NT2/D1 (cell line): ENCODE data around the gene ABCB9.
A peak's percentile ranks its signal among the peaks of the same experiment; 100 is the strongest.
"Not testable (repeated sequence)": the region's sequence is repeated elsewhere in the genome, so short reads cannot be mapped to it uniquely, and the experiment has no call there.

Experiments
- DNase-seq: peaks from one replicate; pipeline ENCODE4 v3.0.0-alpha.2; 2011; ENCODE audit warnings: low read depth, low spot score
- H3K27me3 ChIP-seq: 2 replicates; pipeline ENCODE4 v1.6.0; 2011; ENCODE audit warnings: mild to moderate bottlenecking; ENCODE audit not compliant: insufficient read length, insufficient read depth
- H3K36me3 ChIP-seq: 2 replicates; pipeline ENCODE4 v1.6.1; 2011; ENCODE audit warnings: mild to moderate bottlenecking, low read length, mixed read lengths; ENCODE audit not compliant: insufficient read depth, insufficient read length
- H3K4me1 ChIP-seq: 2 replicates; pipeline ENCODE4 v1.5.1; 2011; ENCODE audit not compliant: insufficient read depth, insufficient read length
- H3K4me3 ChIP-seq: 2 replicates; pipeline ENCODE4 v1.5.1; 2011; ENCODE audit warnings: low read depth; ENCODE audit not compliant: insufficient read length
- H3K9ac ChIP-seq: 2 replicates; pipeline ENCODE4 v1.6.0; 2011; ENCODE audit warnings: low read depth; ENCODE audit not compliant: insufficient read length
- H3K9me3 ChIP-seq: 2 replicates; pipeline ENCODE4 v1.5.1; 2011; ENCODE audit warnings: mild to moderate bottlenecking, low read length; ENCODE audit not compliant: insufficient read depth
- SUZ12 ChIP-seq: IDR thresholded peaks from 2 replicates; pipeline ENCODE4 v1.6.1; 2011; ENCODE audit not compliant: insufficient read length, insufficient read depth; ENCODE audit errors: extremely low read depth
- YY1 ChIP-seq: IDR thresholded peaks from 2 replicates; pipeline ENCODE4 v1.6.1; 2011; ENCODE audit not compliant: insufficient read length, insufficient read depth
- ZNF274 ChIP-seq: IDR thresholded peaks from 2 replicates; pipeline ENCODE4 v1.6.1; 2011; ENCODE audit warnings: mild to moderate bottlenecking, low read depth, low read length

The ABCB9 gene

DNA sequence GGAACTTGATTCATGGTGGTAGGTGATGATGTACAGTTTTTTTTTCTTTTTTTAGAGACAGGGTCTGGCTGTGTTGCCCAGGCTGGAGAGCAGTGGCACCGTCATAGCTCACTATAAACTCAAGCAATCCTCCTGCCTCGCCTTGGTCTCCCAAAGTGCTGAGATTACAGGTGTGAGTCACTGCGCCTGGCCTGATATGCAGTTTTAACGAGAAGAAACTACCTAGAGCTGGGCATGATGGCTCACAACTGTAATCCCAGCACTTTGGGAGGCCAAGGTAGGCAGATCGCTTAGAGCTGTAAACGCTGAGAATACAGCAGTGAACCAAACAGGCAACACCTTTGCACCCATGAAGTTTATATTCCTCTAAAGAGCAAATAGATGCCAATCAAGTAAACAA lies 57.3 kb downstream of the ABCB9 start:
- no peaks in the 10 kb centered on the region for H3K27me3 ChIP-seq
- TF ChIP-seq ZNF274 (no peak), YY1 (no peak), SUZ12 (no peak)

DNA sequence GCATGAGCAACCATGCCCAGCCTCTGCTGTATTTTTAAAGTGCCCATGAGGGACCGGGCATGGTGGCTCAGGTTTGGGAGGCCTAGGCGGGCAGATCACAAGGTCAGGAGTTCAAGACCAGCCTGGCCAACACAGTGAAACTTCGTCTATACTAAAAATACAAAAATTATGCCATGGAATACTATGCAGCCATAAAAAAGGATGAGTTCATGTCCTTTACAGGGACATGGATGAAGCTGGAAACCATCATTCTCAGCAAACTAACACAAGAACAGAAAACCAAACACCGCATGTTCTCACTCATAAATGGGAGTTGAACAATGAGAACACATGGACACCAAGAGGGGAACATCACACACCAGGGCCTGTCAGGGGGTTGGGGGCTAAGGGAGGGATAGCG lies 61.0 kb downstream of the ABCB9 start:
- not testable (repeated sequence) for H3K4me3 ChIP-seq, H3K9ac ChIP-seq, H3K36me3 ChIP-seq, DNase-seq, H3K27me3 ChIP-seq, H3K4me1 ChIP-seq, H3K9me3 ChIP-seq

More for the DNA sequence above, 57.3 kb downstream of the ABCB9 start:
- no peak for DNase-seq
- Histone ChIP-seq H3K9ac (no peak overlapping the region), H3K36me3 (no peaks in the 10 kb centered on the region), H3K9me3 (no peaks in the 10 kb centered on the region), H3K4me1 (no peaks in the 10 kb centered on the region), H3K4me3 (no peak overlapping the region)

DNA sequence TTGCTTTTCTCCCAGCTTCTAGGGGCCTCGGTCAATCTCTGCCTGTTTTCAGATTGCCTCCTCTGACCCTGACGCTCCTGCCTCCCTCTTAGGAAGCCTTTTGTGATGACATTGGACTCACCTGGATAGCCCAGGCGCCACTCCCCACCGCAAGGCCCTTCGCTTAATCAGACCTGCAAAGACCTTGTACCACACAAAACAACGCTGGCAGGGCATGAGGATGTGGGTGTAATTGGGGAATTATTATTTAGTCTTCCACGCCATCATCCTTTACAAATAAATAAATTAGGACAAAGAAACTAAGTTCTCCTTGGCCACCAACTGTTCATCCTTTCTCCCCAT lies 62.6 kb downstream of the ABCB9 start:
- Histone ChIP-seq H3K9ac (no peak overlapping the region), H3K36me3 (no peaks in the 10 kb centered on the region), H3K27me3 (no peaks in the 10 kb centered on the region), H3K4me1 (peaks cover 6% of the 10 kb centered on the region), H3K4me3 (no peak overlapping the region), H3K9me3 (no peaks in the 10 kb centered on the region)
- TF ChIP-seq YY1 = no peak
- no peak for TF ChIP-seq ZNF274
- TF ChIP-seq SUZ12 = no peak
- DNase-seq = no peak

DNA sequence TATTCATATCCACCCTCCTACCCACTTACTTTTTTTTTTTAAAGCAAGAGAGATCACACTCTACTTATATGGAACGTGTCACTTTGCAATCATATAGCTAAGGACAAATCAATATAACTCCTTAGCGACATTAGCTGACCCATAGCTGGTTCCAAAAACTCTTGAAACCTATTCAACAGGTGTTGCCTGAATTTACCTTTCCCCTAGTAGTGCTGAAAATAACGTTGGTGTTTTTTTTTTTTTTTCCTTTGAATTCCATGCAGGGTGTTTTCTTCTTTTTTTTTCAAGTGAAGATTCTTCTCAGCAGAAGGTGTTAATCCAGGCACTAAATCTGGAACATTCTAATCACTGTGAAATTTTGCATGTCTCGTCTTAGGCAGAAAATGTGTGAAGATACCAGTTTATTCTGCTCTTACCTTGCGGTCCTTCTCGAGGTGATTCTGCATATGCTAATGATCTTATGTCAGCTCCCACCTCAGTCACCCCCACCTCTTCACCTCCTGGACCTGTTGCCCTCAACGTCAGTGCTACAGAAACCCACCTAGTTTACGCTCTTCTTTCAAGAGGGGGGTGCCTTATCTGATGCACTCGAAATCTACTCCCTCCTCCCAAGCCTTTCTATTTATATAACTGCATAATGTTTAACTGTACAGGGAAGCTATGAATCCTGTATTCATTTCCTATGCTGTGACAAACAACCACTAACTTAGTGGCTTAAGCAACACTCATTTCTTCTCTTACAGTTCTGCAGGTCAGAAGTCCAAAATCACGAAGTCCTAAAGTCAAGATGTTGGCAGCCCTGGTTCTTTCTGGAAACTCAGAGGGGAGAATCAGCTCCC lies 63.2 kb downstream of the ABCB9 start:
- H3K4me3 ChIP-seq = no peak overlapping the region
- DNase-seq = no peak
- TF ChIP-seq SUZ12 (no peak), YY1 (no peak), ZNF274 (no peak)
- H3K36me3 ChIP-seq = no peaks in the 10 kb centered on the region
- H3K27me3 ChIP-seq = no peaks in the 10 kb centered on the region
- peaks cover 6% of the 10 kb centered on the region for H3K4me1 ChIP-seq
- H3K9ac ChIP-seq = no peak overlapping the region
- H3K9me3 ChIP-seq = no peaks in the 10 kb centered on the region

DNA sequence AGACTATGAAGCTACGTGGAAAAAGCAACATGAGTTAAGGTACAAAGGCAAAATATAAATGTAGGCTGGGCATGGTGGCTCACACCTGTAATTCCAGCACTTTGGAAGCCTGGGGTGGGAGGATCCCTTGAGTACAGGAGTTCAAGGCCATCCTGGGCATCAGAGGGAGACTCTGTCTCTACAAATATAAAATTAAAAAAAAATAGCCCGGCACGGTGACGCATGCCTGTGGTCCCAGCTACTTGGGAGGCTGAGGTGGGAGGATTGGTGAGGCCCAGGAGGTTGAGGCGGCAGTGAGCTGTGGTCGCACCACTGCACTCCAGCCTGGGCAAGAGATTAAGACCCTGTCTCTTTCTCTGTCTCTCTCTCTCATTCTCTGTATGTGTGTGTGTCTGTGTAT lies 66.4 kb downstream of the ABCB9 start:
- Histone ChIP-seq H3K36me3 (no peaks in the 10 kb centered on the region), H3K4me1 (peaks cover 6% of the 10 kb centered on the region), H3K27me3 (no peaks in the 10 kb centered on the region), H3K9me3 (no peaks in the 10 kb centered on the region), H3K9ac (no peak overlapping the region), H3K4me3 (no peak overlapping the region)
- DNase-seq = no peak
- no peak for TF ChIP-seq YY1
- TF ChIP-seq SUZ12 = no peak
- TF ChIP-seq ZNF274 = no peak

DNA sequence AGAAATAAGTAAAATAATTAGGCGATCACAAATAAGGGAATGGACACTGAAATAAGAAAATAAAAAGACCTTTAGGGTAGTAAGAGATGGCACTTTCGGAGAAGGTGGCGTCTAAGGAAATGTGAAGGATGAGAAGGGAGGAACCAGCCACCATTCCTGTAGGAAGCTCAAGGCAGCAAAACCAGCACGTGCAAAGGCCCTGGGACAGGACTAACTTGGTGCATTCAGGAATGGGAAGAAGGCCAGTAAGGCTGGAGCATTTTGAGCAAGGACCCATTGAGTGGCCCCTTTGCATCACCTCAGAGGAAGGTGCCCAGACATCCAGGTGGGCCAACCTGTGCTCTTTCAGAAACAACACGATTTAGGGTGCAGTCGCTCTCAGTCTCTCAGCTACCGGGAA lies 69.6 kb downstream of the ABCB9 start:
- Histone ChIP-seq H3K9ac (no peak overlapping the region), H3K27me3 (no peaks in the 10 kb centered on the region), H3K36me3 (peaks cover 15% of the 10 kb centered on the region), H3K4me3 (no peak overlapping the region), H3K4me1 (no peaks in the 10 kb centered on the region), H3K9me3 (no peaks in the 10 kb centered on the region)
- no peak for DNase-seq
- TF ChIP-seq SUZ12 (no peak), YY1 (no peak), ZNF274 (no peak)

DNA sequence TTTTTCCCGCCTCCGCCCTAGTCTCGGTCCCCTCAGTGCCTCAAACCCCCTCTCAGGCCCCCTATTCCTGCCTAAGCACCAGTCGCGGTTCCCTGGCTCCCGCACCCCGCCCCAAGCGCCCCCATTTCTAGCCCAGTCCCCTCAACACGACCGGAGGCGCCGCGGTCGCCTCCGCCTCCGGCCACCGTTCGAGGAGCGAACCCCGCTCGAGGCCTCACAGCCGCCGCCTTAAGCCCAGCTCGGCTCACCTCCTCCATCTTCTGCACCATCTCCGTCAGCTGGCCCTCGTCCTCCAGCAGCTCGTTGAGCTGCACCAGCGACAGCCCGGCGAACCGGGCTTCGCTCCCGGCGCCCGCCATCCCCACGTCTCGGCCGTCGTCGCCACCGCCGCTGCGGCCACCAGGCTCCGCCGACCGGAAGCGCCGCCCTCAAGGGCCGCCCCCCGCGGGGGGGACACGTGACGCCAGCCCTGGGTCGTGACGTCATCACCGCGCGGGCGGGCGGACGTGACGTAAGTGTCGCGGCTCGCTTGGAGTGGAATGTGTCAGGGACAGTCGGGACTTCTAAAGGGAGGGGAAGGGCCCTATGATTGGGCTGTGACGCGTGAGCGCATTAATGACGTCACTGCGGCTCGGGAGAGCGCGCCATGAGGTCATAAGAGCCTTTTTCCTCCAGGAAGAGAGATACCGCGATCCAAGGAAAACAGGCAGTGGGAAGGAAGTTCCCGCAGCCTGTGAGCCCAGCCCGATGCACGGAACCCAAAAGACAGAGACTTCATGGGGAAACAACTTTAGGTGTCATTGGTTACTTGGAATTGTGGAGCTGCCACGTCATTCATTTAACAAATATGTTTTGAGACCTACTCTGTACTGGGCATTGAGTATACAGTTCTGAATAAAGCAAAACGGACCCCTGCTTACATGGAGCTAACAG lies 70.3 kb downstream of the ABCB9 start, which contains the start of gene VPS37B:
Gene VPS37B (minus strand): TSS at position 421 of the 933 bp plus-strand sequence. CDS start 62 bp downstream, at position 359.
- TF ChIP-seq YY1 = no peak
- TF ChIP-seq SUZ12 = no peak
- TF ChIP-seq ZNF274 = no peak
- Histone ChIP-seq H3K27me3 (no peaks in the 10 kb centered on the region), H3K9ac (peak within 1 kb of the TSS; percentile 94), H3K36me3 (peaks cover 15% of the 10 kb centered on the region), H3K4me3 (peak within 1 kb of the TSS; percentile 91), H3K4me1 (no peaks in the 10 kb centered on the region), H3K9me3 (no peaks in the 10 kb centered on the region)
- DNase-seq = peak; percentile 63
